ENCODE data around the gene PTPRZ1.

- TF ChIP-seq CTCF (IDR thresholded peaks at IDR 0.05; ENCODE audit: insufficient read depth, low read length) (no peak), SPI1 (IDR thresholded peaks at IDR 0.05; ENCODE audit: borderline replicate concordance, low read depth) (no peak)
These were observed 1.3 kb downstream of the PTPRZ1 start for GRCh38 chr7:121874298-121874697.

Measured in HL-60 (cell line).